Epithelial cell of esophagus (primary cell): ENCODE results near the gene SPTBN5.

Source experiments
- DNase-seq: peaks from one replicate; pipeline ENCODE4 v3.0.0; 2010; ENCODE audit warnings: low read depth
- H3K4me3 ChIP-seq: 2 replicates; pipeline ENCODE4 v1.5.1; 2011; ENCODE audit warnings: mild to moderate bottlenecking, low read length, control low read depth
- CTCF ChIP-seq: IDR thresholded peaks from 2 replicates; pipeline ENCODE4 v1.5.1; 2011; ENCODE audit warnings: low read depth, mild to moderate bottlenecking, low read length, control low read depth, inconsistent platforms; ENCODE audit not compliant: insufficient read depth; ENCODE audit errors: missing control alignments

The SPTBN5 gene

GRCh38 chr15:41851755-41852370 lies 42.0 kb downstream of the SPTBN5 start:
- no peak overlapping the region for H3K4me3 ChIP-seq
- no peak for TF ChIP-seq CTCF
- DNase-seq = no peak

GRCh38 chr15:41851167-41851523 lies 42.7 kb downstream of the SPTBN5 start:
- H3K4me3 ChIP-seq = no peak overlapping the region
- TF ChIP-seq CTCF = no peak
- DNase-seq = no peak

GRCh38 chr15:41850482-41851166 lies 43.2 kb downstream of the SPTBN5 start:
- no peak overlapping the region for H3K4me3 ChIP-seq
- DNase-seq = no peak
- TF ChIP-seq CTCF = no peak

- H3K4me3 ChIP-seq = no peak overlapping the region
- peak; percentile 91 for DNase-seq
- TF ChIP-seq CTCF = no peak
Measured at GRCh38 chr15:41849861-41850260, 44.0 kb downstream of the SPTBN5 start.

GRCh38 chr15:41849204-41849603 lies 44.6 kb downstream of the SPTBN5 start:
- no peak for TF ChIP-seq CTCF
- no peak overlapping the region for H3K4me3 ChIP-seq
- peak; percentile 75 for DNase-seq

GRCh38 chr15:41848631-41849030 lies 45.2 kb downstream of the SPTBN5 start:
- no peak for TF ChIP-seq CTCF
- no peak for DNase-seq
- H3K4me3 ChIP-seq = no peak overlapping the region

- TF ChIP-seq CTCF = no peak
- no peak overlapping the region for H3K4me3 ChIP-seq
Measured at GRCh38 chr15:41847981-41848380, 45.9 kb downstream of the SPTBN5 start.

More at GRCh38 chr15:41847981-41848380, 45.9 kb downstream of the SPTBN5 start:
- no peak for DNase-seq
